Upper lobe of right lung (tissue), 1 donor: ENCODE measurements around the gene ZXDC. TPM values are rescaled to one million over a fixed set of nuclear protein-coding genes. Genes with fewer than 3 reads are reported as not detected.

Source experiments
- ATAC-seq: fragments of 200-7000 bp; cut with Tn5 transposase; one replicate; pipeline ENCODE4 v1.9.1; 2020; ENCODE audit warnings: mild to moderate bottlenecking, moderate library complexity
- DNase-seq: peaks from one replicate; pipeline ENCODE4 v3.0.0-alpha.2; 2020
- H3K27ac ChIP-seq: fragments of 200-600 bp; one replicate; pipeline ENCODE4 v1.8.0; 2022
- H3K27me3 ChIP-seq: fragments of 200-600 bp; one replicate; pipeline ENCODE4 v1.8.0; 2022; ENCODE audit warnings: mild to moderate bottlenecking
- H3K36me3 ChIP-seq: fragments of 200-600 bp; one replicate; pipeline ENCODE4 v1.8.0; 2022
- H3K4me1 ChIP-seq: fragments of 200-600 bp; one replicate; pipeline ENCODE4 v1.8.0; 2022
- H3K4me3 ChIP-seq: fragments of 200-600 bp; one replicate; pipeline ENCODE4 v1.8.0; 2022; ENCODE audit warnings: mild to moderate bottlenecking
- H3K9me3 ChIP-seq: fragments of 200-600 bp; one replicate; pipeline ENCODE4 v1.8.0; 2022
- intact Hi-C: fragments of 100-400 bp; cut with DNase I; formaldehyde crosslinking; loops from one replicate; pipeline ENCODE4 v1.11.0; 2022
- total RNA-seq: library from RNA; stranded (reverse); fragmentation: NEBNext Ultra II Directional; extraction: Animal tissue kit (Norgen Biotek cat#: 25700); gene quantifications from one replicate; pipeline ENCODE4 v1.2.1, GENCODE V29; 2021
- TF ChIP-seq, protein P1 (sequence below): fragments of 200-600 bp; IDR thresholded peaks from one replicate; pipeline ENCODE4 v1.8.0; 2022; ENCODE audit warnings: antibody characterized with exemption
- donor health status: DM: no; HTN: yes; CAD: no; lungs with severe emphysema.

ZXDC gene
- total RNA-seq, 1 donor from 2014 or later = 40.3 TPM

GRCh38 chr3:126394179-126394976 is 81.3 kb downstream of the ZXDC start, which contains the start of gene CFAP100:
Gene CFAP100 (plus strand): TSS chr3:126394909. CDS start chr3:126396001, 1,092 bp downstream.
- H3K27me3 ChIP-seq = peaks cover 13% of the 10 kb centered on the region
- DNase-seq = peak; percentile 79
- no peaks in the 10 kb centered on the region for H3K9me3 ChIP-seq
- no peaks in the 10 kb centered on the region for H3K4me1 ChIP-seq
- TF ChIP-seq, protein P1, sequence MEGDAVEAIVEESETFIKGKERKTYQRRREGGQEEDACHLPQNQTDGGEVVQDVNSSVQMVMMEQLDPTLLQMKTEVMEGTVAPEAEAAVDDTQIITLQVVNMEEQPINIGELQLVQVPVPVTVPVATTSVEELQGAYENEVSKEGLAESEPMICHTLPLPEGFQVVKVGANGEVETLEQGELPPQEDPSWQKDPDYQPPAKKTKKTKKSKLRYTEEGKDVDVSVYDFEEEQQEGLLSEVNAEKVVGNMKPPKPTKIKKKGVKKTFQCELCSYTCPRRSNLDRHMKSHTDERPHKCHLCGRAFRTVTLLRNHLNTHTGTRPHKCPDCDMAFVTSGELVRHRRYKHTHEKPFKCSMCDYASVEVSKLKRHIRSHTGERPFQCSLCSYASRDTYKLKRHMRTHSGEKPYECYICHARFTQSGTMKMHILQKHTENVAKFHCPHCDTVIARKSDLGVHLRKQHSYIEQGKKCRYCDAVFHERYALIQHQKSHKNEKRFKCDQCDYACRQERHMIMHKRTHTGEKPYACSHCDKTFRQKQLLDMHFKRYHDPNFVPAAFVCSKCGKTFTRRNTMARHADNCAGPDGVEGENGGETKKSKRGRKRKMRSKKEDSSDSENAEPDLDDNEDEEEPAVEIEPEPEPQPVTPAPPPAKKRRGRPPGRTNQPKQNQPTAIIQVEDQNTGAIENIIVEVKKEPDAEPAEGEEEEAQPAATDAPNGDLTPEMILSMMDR = no peak
- no peak within 1 kb of the TSS for H3K27ac ChIP-seq
- peak within 1 kb of the TSS; percentile 16 for H3K4me3 ChIP-seq
- peak; percentile 65 for ATAC-seq
- intact Hi-C loops = no loop called here
- no peaks in the 10 kb centered on the region for H3K36me3 ChIP-seq

GRCh38 chr3:126393563-126393962 is 82.1 kb downstream of the ZXDC start:
- intact Hi-C loops = no loop called here
- ATAC-seq (no peak), DNase-seq (no peak)
- TF ChIP-seq, protein P1 = no peak
- Histone ChIP-seq H3K27me3 (peaks cover 13% of the 10 kb centered on the region), H3K4me3 (no peak overlapping the region), H3K36me3 (no peaks in the 10 kb centered on the region), H3K27ac (no peak overlapping the region), H3K9me3 (no peaks in the 10 kb centered on the region), H3K4me1 (peaks cover 5% of the 10 kb centered on the region)

GRCh38 chr3:126392246-126392645 is 83.4 kb downstream of the ZXDC start:
- H3K9me3 ChIP-seq = no peaks in the 10 kb centered on the region
- DNase-seq = no peak
- intact Hi-C loops = no loop called here
- H3K27ac ChIP-seq = no peak overlapping the region
- H3K4me3 ChIP-seq = no peak overlapping the region
- peaks cover 6% of the 10 kb centered on the region for H3K4me1 ChIP-seq
- H3K36me3 ChIP-seq = no peaks in the 10 kb centered on the region
- TF ChIP-seq, protein P1 = no peak
- no peak for ATAC-seq
- peaks cover 13% of the 10 kb centered on the region for H3K27me3 ChIP-seq

DNA sequence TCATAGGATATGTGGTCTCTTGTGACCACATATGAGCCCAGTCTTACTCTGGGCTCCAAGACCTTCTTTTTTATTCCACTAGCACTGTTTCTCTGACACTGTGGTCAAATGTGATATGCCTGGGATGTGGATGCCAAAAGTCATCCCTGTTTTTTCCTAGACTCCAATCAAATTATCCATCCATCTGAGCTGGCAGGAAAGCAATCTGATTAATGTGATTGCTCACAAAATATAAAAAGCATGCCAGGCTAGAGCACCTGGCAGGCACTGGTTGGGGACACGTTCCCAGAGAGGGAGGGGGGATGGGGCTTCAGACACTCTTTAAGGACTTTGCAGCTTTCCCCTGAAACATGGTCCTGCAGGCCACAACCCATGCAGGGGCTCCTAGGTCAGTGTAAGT is 84.1 kb downstream of the ZXDC start:
- Histone ChIP-seq H3K9me3 (no peaks in the 10 kb centered on the region), H3K4me1 (peaks cover 6% of the 10 kb centered on the region), H3K27ac (no peak overlapping the region), H3K27me3 (peaks cover 13% of the 10 kb centered on the region), H3K36me3 (no peaks in the 10 kb centered on the region), H3K4me3 (no peak overlapping the region)
- intact Hi-C loops = no loop called here
- TF ChIP-seq, protein P1 = no peak
- no peak for ATAC-seq
- no peak for DNase-seq

- Histone ChIP-seq H3K36me3 (no peaks in the 10 kb centered on the region), H3K4me3 (no peak overlapping the region), H3K9me3 (no peaks in the 10 kb centered on the region), H3K27ac (no peak overlapping the region), H3K4me1 (peaks cover 6% of the 10 kb centered on the region), H3K27me3 (peaks cover 13% of the 10 kb centered on the region)
- ATAC-seq (no peak), DNase-seq (no peak)
- TF ChIP-seq, protein P1 = no peak
- intact Hi-C loops = no loop called here
Observed at GRCh38 chr3:126390751-126391150, 84.9 kb downstream of the ZXDC start.
